Skeletal muscle tissue (tissue), 4 donors: ENCODE measurements around the gene HK2. TPM values are rescaled to one million over a fixed set of nuclear protein-coding genes. Genes with fewer than 3 reads are reported as not detected.
"Not testable (repeated sequence)": the region's sequence is repeated elsewhere in the genome, so short reads cannot be mapped to it uniquely, and the experiment has no call there.

Experiments
- H3K27ac ChIP-seq: one replicate; pipeline ENCODE4 v1.7.0; 2013; ENCODE audit warnings: mild to moderate bottlenecking, low read depth, low read length, inconsistent platforms
- H3K27me3 ChIP-seq, 3 donors: one replicate each; pipeline ENCODE4 v1.7.0; 2013; ENCODE audit warnings: low read length in 3 of 3; ENCODE audit not compliant: control insufficient read depth in 3 of 3, insufficient read depth in 3 of 3
- H3K36me3 ChIP-seq, 3 donors: one replicate each; pipeline ENCODE4 v1.7.0; 2013; ENCODE audit warnings: low read length in 3 of 3; ENCODE audit not compliant: control insufficient read depth in 3 of 3, insufficient read depth in 3 of 3
- H3K4me1 ChIP-seq, 3 donors: one replicate each; pipeline ENCODE4 v1.7.0; 2013; ENCODE audit warnings: low read length in 3 of 3, mild to moderate bottlenecking in 3 of 3; ENCODE audit not compliant: control insufficient read depth in 3 of 3, insufficient read depth in 3 of 3
- H3K4me3 ChIP-seq, 3 donors: one replicate each; pipeline ENCODE4 v1.7.0; 2013; ENCODE audit warnings: low read length in 3 of 3
- H3K9ac ChIP-seq, 3 donors: one replicate each; pipeline ENCODE4 v1.7.0; 2013; ENCODE audit warnings: low read length in 3 of 3, mild to moderate bottlenecking in 3 of 3, moderate library complexity in 2 of 3, low read depth in 1 of 3
- H3K9me3 ChIP-seq, 3 donors: one replicate each; pipeline ENCODE4 v1.7.0; 2013; ENCODE audit warnings: low read length in 3 of 3; ENCODE audit not compliant: control insufficient read depth in 3 of 3
- total RNA-seq: library from RNA; depleted of rRNA; stranded (reverse); fragments of >200 nt; gene quantifications from one replicate; pipeline ENCODE4 v1.2.3, GENCODE V29; 2014
- donor health status: Osteomylitis.

The HK2 gene
- total RNA-seq, 1 donor from 2014 or later = 5.7 TPM

DNA sequence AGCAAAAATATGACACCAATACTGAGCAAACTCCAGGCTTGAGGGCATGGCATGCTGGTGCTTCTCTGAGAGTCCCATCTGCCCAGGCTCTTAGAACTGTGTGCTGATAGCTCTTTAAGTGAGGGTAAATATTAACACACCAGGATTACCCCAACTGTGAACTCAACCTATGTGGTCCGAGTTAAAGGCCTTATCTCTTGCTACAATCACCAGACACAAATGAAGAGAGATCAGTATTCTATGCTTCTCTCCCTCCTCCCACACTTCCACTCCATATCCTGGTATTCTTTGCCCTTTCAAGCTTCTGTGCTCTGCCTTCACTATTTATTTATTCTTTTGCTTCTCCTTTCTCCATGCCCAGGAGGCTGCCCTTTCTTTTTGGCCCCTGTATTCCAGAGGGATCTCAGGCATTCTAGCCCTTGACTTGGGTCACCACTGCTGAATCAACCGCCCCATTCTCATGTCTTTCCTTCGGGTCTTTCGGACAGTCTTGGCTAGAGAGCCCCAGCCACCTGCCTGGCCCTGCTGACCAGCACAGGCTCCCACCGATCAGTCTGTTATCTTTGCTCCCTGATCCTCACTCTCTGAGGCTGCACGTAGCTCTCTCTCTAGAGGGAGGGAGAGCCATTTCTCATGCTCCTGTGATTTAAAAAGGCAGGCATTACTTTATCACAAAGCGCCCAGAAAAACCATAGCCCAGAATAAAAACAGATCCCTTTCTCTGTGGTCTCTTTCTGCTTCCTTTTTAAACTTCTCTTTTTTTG lies 17.2 kb upstream of the HK2 start:
- no peak overlapping the region for H3K9ac ChIP-seq
- H3K27ac ChIP-seq = peak overlapping the region; percentile 23
- no peaks in the 10 kb centered on the region for H3K27me3 ChIP-seq
- H3K4me1 ChIP-seq = peaks cover 0 to 4% (median 0%) of the 10 kb centered on the region in 3 donors
- no peaks in the 10 kb centered on the region for H3K9me3 ChIP-seq
- no peak overlapping the region for H3K4me3 ChIP-seq
- no peaks in the 10 kb centered on the region for H3K36me3 ChIP-seq

DNA sequence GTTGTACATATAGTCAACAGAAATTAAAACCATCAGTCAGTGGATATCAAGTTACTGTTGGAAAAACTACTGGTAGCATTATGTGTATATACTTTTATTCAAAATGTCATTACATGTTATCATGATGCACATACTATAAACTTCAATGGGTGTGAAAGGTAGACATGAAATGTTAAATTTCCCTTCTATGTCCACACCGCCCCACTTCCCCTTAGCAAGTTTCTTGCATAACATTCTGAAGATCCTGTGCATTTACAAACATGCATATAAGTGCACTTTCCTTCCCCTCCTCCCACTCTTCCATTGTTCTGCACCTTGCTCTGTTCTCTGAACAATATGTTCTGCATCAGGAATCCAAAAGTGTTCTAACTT lies 16.6 kb upstream of the HK2 start:
- Histone ChIP-seq H3K4me3 (no peak overlapping the region), H3K9me3 (no peaks in the 10 kb centered on the region), H3K4me1 (peaks cover 0 to 4% (median 0%) of the 10 kb centered on the region in 3 donors), H3K36me3 (no peaks in the 10 kb centered on the region), H3K27ac (no peak overlapping the region), H3K27me3 (no peaks in the 10 kb centered on the region), H3K9ac (no peak overlapping the region)

DNA sequence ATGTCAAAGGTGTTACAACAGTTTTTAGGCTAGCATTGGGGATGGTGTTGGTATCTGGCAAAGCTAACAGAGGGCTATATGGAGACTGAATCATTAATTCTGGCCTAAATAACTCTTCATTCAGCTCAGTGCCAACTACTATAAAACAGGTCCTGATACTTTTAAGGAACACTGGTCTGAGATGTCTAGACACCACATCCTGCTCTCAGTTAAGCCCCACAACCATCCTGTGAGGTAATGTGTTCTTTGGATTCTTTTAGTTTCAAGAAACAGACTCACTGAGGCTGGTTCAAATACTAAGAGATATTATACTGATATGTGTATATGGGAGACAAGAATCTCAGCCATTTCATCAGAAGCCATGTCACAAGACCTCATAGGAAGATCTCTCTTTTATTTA lies 14.2 kb upstream of the HK2 start:
- H3K9ac ChIP-seq = no peak overlapping the region
- no peak overlapping the region for H3K27ac ChIP-seq
- H3K9me3 ChIP-seq = no peaks in the 10 kb centered on the region
- H3K36me3 ChIP-seq = no peaks in the 10 kb centered on the region
- H3K4me1 ChIP-seq = peaks cover 0 to 4% (median 0%) of the 10 kb centered on the region in 3 donors
- H3K4me3 ChIP-seq = no peak overlapping the region
- H3K27me3 ChIP-seq = no peaks in the 10 kb centered on the region

DNA sequence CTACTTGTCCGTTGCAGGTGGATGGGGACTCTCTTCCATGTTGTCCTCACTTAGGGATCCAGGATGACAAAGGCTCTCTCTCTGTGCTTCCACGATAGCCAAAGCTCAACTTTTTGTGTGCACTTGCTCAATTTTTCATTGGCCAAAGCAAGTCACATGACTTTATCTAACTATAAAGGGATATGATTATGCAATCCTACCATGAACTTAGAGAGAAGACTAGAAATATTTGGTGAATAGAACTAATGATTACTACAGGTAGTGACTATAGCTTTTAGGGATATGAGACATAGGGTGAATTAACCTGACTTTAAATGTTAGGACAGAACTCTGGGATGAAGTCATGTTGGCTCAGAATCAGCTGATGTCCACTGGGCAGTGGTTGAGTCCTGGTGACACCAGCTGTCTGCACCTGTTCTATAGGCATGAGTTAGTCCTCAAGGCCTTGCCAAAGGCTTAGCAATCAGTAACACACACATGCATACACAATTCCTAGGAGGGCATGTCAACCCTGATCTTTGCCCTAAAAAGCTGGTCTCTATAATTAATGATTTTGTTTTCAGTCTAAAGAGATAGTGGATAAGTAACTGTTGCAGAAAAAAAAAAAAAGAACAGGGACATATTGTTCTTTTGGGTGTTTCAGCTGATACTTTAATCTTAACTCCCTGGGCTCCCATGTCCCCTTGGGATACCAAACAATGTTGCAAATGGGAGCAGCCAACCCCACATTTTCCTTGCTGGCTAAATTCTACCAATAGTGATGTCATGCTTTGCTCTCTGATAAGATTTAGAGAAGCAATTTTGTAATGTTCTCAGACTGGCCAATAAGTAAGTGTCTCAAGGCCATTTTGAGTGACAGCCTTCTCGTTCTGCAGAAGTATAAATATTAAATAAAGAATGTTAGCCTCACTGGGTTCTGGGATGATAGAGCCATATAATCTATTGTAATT lies 12.5 kb upstream of the HK2 start:
- Histone ChIP-seq H3K27me3 (no peaks in the 10 kb centered on the region), H3K4me3 (no peak overlapping the region), H3K9ac (no peak overlapping the region), H3K36me3 (no peaks in the 10 kb centered on the region), H3K27ac (no peak overlapping the region), H3K9me3 (no peaks in the 10 kb centered on the region), H3K4me1 (peaks cover 0 to 4% (median 0%) of the 10 kb centered on the region in 3 donors)

DNA sequence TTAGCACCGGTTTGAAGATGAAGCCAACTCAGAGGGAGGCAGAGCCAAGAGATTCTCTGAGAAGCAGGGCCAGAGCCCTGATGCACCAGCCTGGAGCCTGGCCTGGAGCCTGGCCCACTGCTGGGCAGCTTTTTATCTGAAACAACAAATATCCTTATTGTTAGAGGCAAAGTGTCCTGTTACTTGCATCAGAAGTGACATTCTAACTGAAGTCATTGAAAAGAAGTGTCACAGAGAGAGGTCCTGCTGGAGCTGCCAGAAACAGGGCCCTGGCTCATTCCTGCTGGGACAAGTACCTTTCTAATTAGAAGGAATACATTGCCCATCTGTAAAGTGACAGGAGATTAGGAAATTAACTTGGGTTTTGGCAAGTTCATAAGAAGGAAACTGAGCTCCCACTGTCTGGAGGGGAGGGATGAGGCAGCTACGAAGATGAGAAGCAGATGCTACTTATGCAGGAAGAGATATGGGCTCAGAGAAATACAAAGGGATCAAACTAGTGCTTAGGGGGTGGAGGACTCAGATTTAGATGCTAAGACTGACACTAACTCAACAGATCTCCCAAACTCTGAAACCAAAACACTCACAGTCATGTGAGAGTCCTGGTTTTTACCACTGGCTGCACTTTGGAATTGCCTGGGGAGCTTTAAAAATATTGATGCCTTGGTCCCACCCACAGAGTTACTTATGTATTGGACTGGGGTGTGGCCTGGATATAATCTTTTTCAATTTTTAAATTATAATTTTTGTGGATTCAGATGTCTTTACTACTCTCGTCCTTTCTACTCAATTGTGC lies 11.0 kb upstream of the HK2 start:
- Histone ChIP-seq H3K9me3 (no peaks in the 10 kb centered on the region), H3K4me3 (no peak overlapping the region), H3K36me3 (no peaks in the 10 kb centered on the region), H3K27ac (no peak overlapping the region), H3K27me3 (no peaks in the 10 kb centered on the region), H3K9ac (no peak overlapping the region), H3K4me1 (peaks cover 0 to 4% (median 0%) of the 10 kb centered on the region in 3 donors)

DNA sequence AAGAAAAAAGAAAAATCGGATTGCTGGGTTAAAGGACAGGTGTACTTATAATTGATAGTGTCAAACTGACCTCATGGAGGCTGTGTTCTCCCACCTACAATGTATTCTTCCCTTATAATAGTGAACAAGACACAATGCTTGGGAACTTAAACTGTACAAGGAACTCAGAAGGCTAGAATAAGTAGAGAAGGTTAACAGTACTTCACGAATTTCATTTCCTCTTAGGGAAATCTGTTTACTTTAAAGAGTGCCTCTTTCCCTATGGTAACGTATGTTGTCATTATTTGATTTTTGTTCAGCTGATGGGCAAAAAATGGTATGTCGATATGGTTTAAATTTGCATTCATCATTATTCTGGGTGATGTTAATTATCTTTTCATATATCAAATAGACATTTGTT lies 9.2 kb upstream of the HK2 start:
- Histone ChIP-seq H3K4me3 (no peak overlapping the region), H3K27ac (no peak overlapping the region), H3K9ac (no peak overlapping the region), H3K36me3 (no peaks in the 10 kb centered on the region), H3K4me1 (peaks cover 0 to 4% (median 0%) of the 10 kb centered on the region in 3 donors), H3K9me3 (no peaks in the 10 kb centered on the region), H3K27me3 (no peaks in the 10 kb centered on the region)

DNA sequence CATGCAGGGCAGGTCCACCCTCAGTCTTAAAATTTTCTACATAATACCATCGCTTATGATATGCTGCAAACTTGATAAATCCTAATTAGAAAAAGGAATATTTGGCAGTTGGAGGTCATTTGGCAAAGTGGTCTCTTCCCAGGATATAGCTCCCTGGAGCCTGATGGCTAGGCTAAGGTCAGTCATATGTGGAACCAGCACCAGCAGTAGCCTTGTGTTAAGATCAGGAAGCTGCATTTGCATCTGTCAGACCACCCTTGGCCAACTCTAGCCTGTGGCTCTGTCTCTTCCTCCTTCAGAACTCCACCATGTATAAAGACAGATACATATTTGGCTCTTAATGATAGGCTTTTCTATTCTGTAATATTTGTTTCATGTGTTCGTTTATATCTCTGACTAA lies 5.4 kb upstream of the HK2 start:
- Histone ChIP-seq H3K9ac (no peak overlapping the region), H3K27ac (no peak overlapping the region), H3K4me3 (no peak overlapping the region), H3K4me1 (peaks cover 2 to 3% (median 2%) of the 10 kb centered on the region in 3 donors), H3K9me3 (no peaks in the 10 kb centered on the region), H3K36me3 (no peaks in the 10 kb centered on the region), H3K27me3 (no peaks in the 10 kb centered on the region)

DNA sequence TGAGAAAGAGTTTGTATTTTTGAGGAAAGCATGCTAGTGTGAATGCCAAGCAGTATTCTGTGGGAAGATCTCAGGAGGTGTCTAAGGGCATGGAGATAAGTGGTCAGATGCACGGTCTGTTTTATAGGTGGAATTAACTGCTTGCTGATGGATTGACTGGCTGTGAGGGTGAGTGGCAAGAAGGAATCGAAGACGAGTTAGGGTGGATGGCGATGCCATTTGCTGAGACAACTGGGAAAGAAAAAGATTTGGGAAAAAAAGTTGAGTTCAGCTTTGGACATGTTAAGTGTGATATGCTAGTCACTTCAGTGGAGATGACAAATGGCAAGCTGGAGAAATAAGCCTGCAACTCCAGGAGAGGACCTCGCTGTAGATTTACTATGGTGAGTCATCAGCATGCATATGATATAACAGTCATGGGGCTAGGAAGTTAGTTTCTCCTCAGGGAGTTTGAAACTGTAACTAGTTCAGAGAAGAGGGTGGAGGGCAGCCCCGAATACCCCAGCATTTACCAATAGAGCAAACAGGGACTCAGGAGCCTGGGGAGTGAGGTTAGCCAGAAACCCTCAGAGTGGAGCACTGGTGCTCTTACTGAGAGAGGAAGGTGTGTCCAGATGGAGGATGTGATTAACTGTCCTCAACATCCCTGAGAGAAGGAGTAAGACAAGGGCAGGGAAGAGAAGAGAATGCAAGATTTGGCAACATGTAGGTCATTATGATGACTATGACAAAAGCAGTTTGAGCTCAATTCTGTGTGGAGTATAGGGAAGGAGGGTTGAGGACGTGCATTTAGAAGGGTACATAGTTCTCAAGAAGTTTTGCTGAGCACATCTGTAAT lies 2.0 kb upstream of the HK2 start:
- H3K36me3 ChIP-seq = no peaks in the 10 kb centered on the region
- no peak overlapping the region for H3K9ac ChIP-seq
- H3K4me1 ChIP-seq = peaks cover 8 to 22% (median 13%) of the 10 kb centered on the region in 3 donors
- H3K27me3 ChIP-seq = no peaks in the 10 kb centered on the region
- no peak overlapping the region for H3K27ac ChIP-seq
- H3K4me3 ChIP-seq = no peak overlapping the region
- H3K9me3 ChIP-seq = no peaks in the 10 kb centered on the region

DNA sequence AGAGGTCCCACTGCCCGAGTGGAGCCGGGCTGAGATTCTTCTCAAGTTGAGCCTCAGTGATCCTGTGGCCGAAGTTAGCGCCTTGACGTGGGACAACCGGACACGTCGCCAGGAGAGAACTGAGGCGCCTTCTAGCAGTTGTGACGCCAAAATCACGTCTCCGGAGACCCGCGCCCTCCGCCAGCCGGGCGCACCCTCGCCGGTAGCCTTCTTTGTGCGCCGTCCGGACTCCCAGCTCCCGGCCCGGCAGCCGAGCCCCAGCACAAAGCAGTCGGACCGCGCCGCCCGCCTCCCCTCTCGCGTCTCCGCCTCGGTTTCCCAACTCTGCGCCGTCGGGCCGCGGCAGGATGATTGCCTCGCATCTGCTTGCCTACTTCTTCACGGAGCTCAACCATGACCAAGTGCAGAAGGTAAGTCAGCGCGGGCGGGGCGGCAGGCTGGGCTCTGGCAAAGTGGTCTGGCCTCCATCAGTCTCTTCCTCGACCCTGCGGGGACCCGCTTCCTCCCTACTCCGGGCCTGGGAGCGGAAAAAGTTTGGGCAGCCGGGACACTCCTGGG lies 386 bp downstream of the HK2 start:
- peak overlapping the region in 2 of 3 donors; percentile 80 to 83 for H3K9ac ChIP-seq
- H3K36me3 ChIP-seq, H3K9me3 ChIP-seq, H3K27me3 ChIP-seq: not testable (repeated sequence)
- peaks cover 17 to 27% (median 17%) of the 10 kb centered on the region in 3 donors for H3K4me1 ChIP-seq
- peak overlapping the region; percentile 63 to 88 (median 83) for H3K4me3 ChIP-seq
- peak overlapping the region; percentile 73 for H3K27ac ChIP-seq
